Measurements from ENCODE around the gene BDP1.
"Not testable (repeated sequence)": the region's sequence is repeated elsewhere in the genome, so short reads cannot be mapped to it uniquely, and the experiment has no call there.

Gene BDP1

DNA sequence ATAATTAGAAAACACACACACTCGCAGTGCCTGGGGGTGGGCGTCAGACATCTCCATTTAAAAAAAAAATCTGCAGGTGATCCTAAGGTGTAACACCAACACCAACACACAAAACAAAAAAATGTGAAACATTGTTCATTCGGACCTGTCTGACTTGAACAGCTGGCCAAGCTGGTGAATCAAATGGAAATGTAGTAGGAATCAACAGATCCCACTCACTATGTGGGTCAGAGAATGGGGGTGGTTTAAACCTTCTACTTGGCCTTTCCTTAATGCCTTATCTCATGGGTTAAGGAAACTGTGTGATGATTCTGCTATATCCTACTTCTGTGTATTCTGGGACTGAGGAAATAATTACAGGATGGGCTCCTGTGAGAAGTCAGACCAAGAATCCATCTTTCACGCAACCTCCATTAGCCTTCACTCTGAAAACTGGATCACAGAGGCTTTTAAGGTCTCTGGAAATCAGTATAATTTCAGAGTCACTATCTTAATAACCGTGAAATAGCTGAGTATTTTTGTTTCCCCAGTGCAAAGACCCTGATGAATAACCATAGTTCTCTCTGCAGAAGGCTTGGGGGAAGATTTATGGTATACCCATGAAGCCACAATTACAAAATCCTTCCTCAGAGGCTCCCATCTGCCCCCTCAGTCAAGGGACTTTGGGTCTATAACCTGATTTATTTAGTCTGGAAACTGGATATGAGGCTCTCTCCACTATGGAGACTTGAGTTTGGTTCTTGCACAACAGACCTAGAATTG lies 114.5 kb downstream of the BDP1 start:
- no peak overlapping the region for H3K4me3 ChIP-seq (ENCODE audit: low read depth, low read length)
- CTCF ChIA-PET, result no interaction called here
- DNase-seq (ENCODE audit: low read depth, low spot score), result no peak
- TF ChIP-seq, protein P1, sequence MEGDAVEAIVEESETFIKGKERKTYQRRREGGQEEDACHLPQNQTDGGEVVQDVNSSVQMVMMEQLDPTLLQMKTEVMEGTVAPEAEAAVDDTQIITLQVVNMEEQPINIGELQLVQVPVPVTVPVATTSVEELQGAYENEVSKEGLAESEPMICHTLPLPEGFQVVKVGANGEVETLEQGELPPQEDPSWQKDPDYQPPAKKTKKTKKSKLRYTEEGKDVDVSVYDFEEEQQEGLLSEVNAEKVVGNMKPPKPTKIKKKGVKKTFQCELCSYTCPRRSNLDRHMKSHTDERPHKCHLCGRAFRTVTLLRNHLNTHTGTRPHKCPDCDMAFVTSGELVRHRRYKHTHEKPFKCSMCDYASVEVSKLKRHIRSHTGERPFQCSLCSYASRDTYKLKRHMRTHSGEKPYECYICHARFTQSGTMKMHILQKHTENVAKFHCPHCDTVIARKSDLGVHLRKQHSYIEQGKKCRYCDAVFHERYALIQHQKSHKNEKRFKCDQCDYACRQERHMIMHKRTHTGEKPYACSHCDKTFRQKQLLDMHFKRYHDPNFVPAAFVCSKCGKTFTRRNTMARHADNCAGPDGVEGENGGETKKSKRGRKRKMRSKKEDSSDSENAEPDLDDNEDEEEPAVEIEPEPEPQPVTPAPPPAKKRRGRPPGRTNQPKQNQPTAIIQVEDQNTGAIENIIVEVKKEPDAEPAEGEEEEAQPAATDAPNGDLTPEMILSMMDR (IDR thresholded peaks at IDR 0.05; ENCODE audit: insufficient read depth, low read length, missing control alignments), result no peak
- POLR2A ChIA-PET, result no interaction called here

DNA sequence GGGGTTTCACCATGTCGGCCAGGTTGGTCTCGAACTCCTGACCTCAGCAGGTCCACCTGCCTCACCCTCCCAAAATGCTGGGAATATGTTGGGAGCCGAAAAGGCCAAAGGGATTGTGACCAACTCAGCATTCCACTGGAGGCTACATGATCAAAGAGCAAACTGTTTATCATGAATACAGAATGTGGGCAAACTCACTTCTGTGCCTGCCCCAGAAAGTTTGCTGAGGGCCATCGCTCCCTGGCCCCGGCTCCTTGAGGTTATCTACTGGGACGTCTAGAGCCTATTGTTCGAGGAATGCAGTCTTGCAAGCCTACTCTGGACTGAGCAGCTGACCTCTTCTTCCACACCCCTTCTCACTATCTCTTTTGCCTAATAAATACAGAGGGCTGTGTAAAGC lies 116.4 kb downstream of the BDP1 start:
- CTCF ChIA-PET; POLR2A ChIA-PET; DNase-seq (ENCODE audit: low read depth, low spot score); H3K4me3 ChIP-seq (ENCODE audit: low read depth, low read length): not testable (repeated sequence)

DNA sequence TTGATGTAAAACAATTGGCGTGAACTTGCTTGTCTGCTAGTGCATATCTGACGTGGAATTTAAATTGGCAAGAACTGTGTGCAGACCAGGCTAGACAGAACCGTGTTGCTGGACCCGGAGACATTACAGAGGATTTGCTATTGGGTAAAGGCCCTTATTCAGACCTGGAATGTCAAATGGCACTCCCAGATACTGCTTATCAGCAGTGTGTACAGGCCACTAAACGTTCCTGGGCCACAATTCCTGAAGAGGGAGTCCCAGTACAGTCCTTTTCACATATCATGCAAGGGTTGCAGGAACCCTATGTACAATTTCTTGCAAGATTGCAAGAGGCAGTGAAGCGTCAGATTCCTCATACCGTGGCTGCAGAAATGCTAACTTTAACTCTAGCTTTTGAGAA lies 118.1 kb downstream of the BDP1 start:
- ChIA-PET CTCF (no interaction called here), POLR2A (no interaction called here)
- DNase-seq (ENCODE audit: low read depth, low spot score), result no peak
- TF ChIP-seq, protein P1 (IDR thresholded peaks at IDR 0.05; ENCODE audit: insufficient read depth, low read length, missing control alignments), result no peak
- H3K4me3 ChIP-seq (ENCODE audit: low read depth, low read length), result no peak overlapping the region

DNA sequence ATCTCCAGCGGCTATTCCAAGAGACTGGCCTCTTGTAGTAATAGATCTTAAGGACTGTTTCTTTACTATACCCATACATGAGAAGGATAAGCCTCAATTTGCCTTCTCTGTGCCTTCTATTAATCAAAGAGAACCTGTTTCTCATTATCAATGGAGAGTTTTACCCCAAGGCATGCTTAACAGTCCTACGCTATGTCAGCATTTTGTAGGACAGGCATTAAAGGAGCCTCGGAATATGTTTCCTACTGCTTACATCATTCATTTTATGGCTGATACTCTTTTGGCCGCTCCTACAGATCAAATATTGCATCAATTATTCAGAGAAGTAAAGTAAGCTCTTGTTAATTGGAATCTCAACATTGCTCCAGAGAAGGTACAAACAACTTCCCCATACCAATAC lies 120.1 kb downstream of the BDP1 start:
- not testable (repeated sequence) for DNase-seq (ENCODE audit: low read depth, low spot score)

GRCh38 chr5:71576241-71576640 lies 120.8 kb downstream of the BDP1 start:
- CTCF ChIA-PET, result no interaction called here
- TF ChIP-seq, protein P1 (IDR thresholded peaks at IDR 0.05; ENCODE audit: insufficient read depth, low read length, missing control alignments), result no peak
- POLR2A ChIA-PET, result no interaction called here
- no peak for DNase-seq (ENCODE audit: low read depth, low spot score)
- no peak overlapping the region for H3K4me3 ChIP-seq (ENCODE audit: low read depth, low read length)

More for the DNA sequence above, 120.1 kb downstream of the BDP1 start:
- POLR2A ChIA-PET; H3K4me3 ChIP-seq (ENCODE audit: low read depth, low read length); CTCF ChIA-PET: not testable (repeated sequence)

DNA sequence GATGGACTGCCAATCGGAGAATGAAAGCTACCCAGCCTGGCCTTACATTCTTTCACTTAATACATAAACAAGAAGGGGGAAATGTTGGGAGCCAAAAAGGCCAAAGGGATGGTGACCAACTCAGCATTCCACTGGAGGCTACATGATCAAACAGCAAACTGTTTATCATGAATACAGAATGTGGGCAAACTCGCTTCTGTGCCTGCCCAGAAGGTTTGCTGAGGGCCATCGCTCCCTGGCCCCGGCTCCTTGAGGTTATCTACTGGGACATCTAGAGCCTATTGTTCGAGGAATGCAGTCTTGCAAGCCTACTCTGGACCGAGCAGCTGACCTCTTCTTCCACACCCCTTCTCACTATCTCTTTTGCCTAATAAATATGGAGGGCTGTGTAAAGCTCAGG lies 122.4 kb downstream of the BDP1 start:
- POLR2A ChIA-PET; H3K4me3 ChIP-seq (ENCODE audit: low read depth, low read length); DNase-seq (ENCODE audit: low read depth, low spot score): not testable (repeated sequence)
- CTCF ChIA-PET, result interaction anchor here (1.3 to 1.5 kb wide), 2 partner anchors 18 to 23 kb away, joined by 4 to 6 read pairs; no protein-coding TSS in a partner anchor

- no peak overlapping the region for H3K4me3 ChIP-seq (ENCODE audit: low read depth, low read length)
- DNase-seq (ENCODE audit: low read depth, low spot score), result no peak
- POLR2A ChIA-PET, result no interaction called here
- TF ChIP-seq, protein P1 (IDR thresholded peaks at IDR 0.05; ENCODE audit: insufficient read depth, low read length, missing control alignments), result no peak
- CTCF ChIA-PET, result interaction anchor here (1.5 to 2.8 kb wide), 2 partner anchors 10 to 18 kb away, joined by 3 to 13 read pairs; no protein-coding TSS in a partner anchor
These were observed 127.6 kb downstream of the BDP1 start for GRCh38 chr5:71582945-71583584.

Data from AG04449 (cell line).